HepG2 (cell line): Measurements from ENCODE around the gene RASSF7. TPM values are rescaled to one million over a fixed set of nuclear protein-coding genes. Genes with fewer than 3 reads are reported as not detected.
A peak's percentile ranks its signal among the peaks of the same experiment; 100 is the strongest.

Experiments used
- BORCS8-MEF2B ChIP-seq: sonication (generic); formaldehyde crosslinking; IDR thresholded peaks from 2 replicates; pipeline ENCODE4 v1.8.0; 2022; ENCODE audit warnings: mild to moderate bottlenecking, missing genetic modification reagents
- DNMT3B ChIP-seq: conservative IDR thresholded peaks from 2 replicates; pipeline ENCODE4 v1.6.1; 2016; ENCODE audit warnings: missing biosample characterization, control low read depth
- FOSL2 ChIP-seq: sonication (generic); formaldehyde crosslinking; IDR thresholded peaks from 2 replicates; pipeline ENCODE4 v1.4.0; 2020; ENCODE audit warnings: missing genetic modification reagents
- GLMP ChIP-seq: sonication (generic); formaldehyde crosslinking; IDR thresholded peaks from 2 replicates; pipeline ENCODE4 v1.9.0; 2021; ENCODE audit warnings: missing genetic modification reagents, mild to moderate bottlenecking, borderline replicate concordance
- JUN ChIP-seq: sonication (generic); formaldehyde crosslinking; IDR thresholded peaks from 2 replicates; pipeline ENCODE4 v1.4.0; 2020; ENCODE audit warnings: mild to moderate bottlenecking, missing genetic modification reagents
- NAIF1 ChIP-seq: sonication (generic); formaldehyde crosslinking; IDR thresholded peaks from 2 replicates; pipeline ENCODE4 v1.5.0; 2020; ENCODE audit warnings: mild to moderate bottlenecking, missing genetic modification reagents, borderline replicate concordance
- NFYC ChIP-seq: IDR thresholded peaks from 2 replicates; pipeline ENCODE4 v1.6.1; 2016; ENCODE audit warnings: missing genetic modification reagents, missing compliant biosample characterization
- NR1H2 ChIP-seq: sonication (generic); formaldehyde crosslinking; IDR thresholded peaks from 2 replicates; pipeline ENCODE4 v1.8.1; 2022; ENCODE audit warnings: low read depth, missing genetic modification reagents, borderline replicate concordance
- PITX1 ChIP-seq: sonication (generic); formaldehyde crosslinking; IDR thresholded peaks from 2 replicates; pipeline ENCODE4 v1.5.1; 2020; ENCODE audit warnings: mild to moderate bottlenecking, missing genetic modification reagents
- POLR2G ChIP-seq: fragments of 200-400 bp; formaldehyde crosslinking; IDR thresholded peaks from 2 replicates; pipeline ENCODE4 v1.6.1; 2018; ENCODE audit warnings: mild to moderate bottlenecking, low read depth, low read length, moderate library complexity
- RFX3 ChIP-seq: IDR thresholded peaks from 2 replicates; pipeline ENCODE4 v1.6.1; 2016; ENCODE audit warnings: missing biosample characterization, missing genetic modification reagents
- SOX13 ChIP-seq, 3 experiments: fragments of 450-650 bp in 1 of 3; sonication (generic) in 1 of 3; formaldehyde crosslinking in 1 of 3; IDR thresholded peaks in 2 of 3; conservative IDR thresholded peaks in 1 of 3; 2 replicates each; pipeline versions ENCODE4 v1.5.0 to v1.6.1; 2016 to 2020; ENCODE audit warnings: antibody characterized with exemption in 1 of 3, mild to moderate bottlenecking in 1 of 3, missing compliant biosample characterization in 1 of 3, missing genetic modification reagents in 1 of 3, moderate library complexity in 1 of 3
- ZFP36L2 ChIP-seq: sonication (generic); formaldehyde crosslinking; IDR thresholded peaks from 2 replicates; pipeline ENCODE4 v1.4.0; 2020; ENCODE audit warnings: missing genetic modification reagents
- ZFP41 ChIP-seq: sonication (generic); formaldehyde crosslinking; IDR thresholded peaks from 2 replicates; pipeline ENCODE4 v1.4.0; 2020; ENCODE audit warnings: mild to moderate bottlenecking, missing genetic modification reagents, borderline replicate concordance
- ZNF17 ChIP-seq: sonication (generic); formaldehyde crosslinking; IDR thresholded peaks from 2 replicates; pipeline ENCODE4 v1.5.0; 2020; ENCODE audit warnings: mild to moderate bottlenecking, missing genetic modification reagents
- ZNF180 ChIP-seq: sonication (generic); formaldehyde crosslinking; IDR thresholded peaks from 2 replicates; pipeline ENCODE4 v1.4.0; 2020; ENCODE audit warnings: low read depth, missing genetic modification reagents, borderline replicate concordance
- ZNF207 ChIP-seq: fragments of 450-650 bp; IDR thresholded peaks from 2 replicates; pipeline ENCODE4 v1.6.1; 2016; ENCODE audit warnings: antibody characterized with exemption, borderline replicate concordance
- ZNF660 ChIP-seq: sonication (generic); formaldehyde crosslinking; IDR thresholded peaks from 2 replicates; pipeline ENCODE4 v1.5.1; 2020; ENCODE audit warnings: mild to moderate bottlenecking, low read depth, missing genetic modification reagents, borderline replicate concordance
- polyA plus RNA-seq, 8 experiments: library from polyadenylated mRNA; depleted of rRNA in 3 of 8; stranded (reverse) in 7 of 8; unstranded in 1 of 8; fragments of >200 nt; fragmentation: Illumina TruSeq in 4 of 8; extraction: Trizol in 4 of 8; gene quantifications; 2 replicates each; pipeline versions ENCODE4 v1.2.1 to v1.2.3, GENCODE V29; 2011 to 2016; ENCODE audit warnings: low read depth in 4 of 8, missing spikeins in 1 of 8, mixed read lengths in 1 of 8; ENCODE audit not compliant: insufficient read depth in 1 of 8
- total RNA-seq, 5 experiments: library from RNA; depleted of rRNA; stranded (reverse); fragments of >200 nt; fragmentation: Illumina TruSeq; extraction: Trizol; gene quantifications; 2 replicates each; pipeline ENCODE4 v1.2.3, GENCODE V29; 2016; ENCODE audit warnings: low read depth in 1 of 5
- TF ChIP-seq, protein P1 (sequence below): sonication (generic); formaldehyde crosslinking; IDR thresholded peaks from 2 replicates; pipeline ENCODE4 v1.5.0; 2020; ENCODE audit warnings: mild to moderate bottlenecking, missing genetic modification reagents, moderate library complexity
- TF ChIP-seq, protein P2 (sequence below): sonication (generic); formaldehyde crosslinking; IDR thresholded peaks from 2 replicates; pipeline ENCODE4 v1.5.0; 2020; ENCODE audit warnings: missing genetic modification reagents, mild to moderate bottlenecking, borderline replicate concordance
- TF ChIP-seq, protein P3 (sequence below): sonication (generic); formaldehyde crosslinking; IDR thresholded peaks from 2 replicates; pipeline ENCODE4 v1.4.0; 2020; ENCODE audit warnings: missing genetic modification reagents

Gene RASSF7
- total and polyA plus RNA-seq, 2 of the 13 experiments (the other 11 are each of a cell fraction or from before 2014, with no cell fraction given) = 20.2 to 28.6 TPM

GRCh38 chr11:579830-580601 lies 19.2 kb downstream of the RASSF7 start (continued):
- TF ChIP-seq, protein P1, sequence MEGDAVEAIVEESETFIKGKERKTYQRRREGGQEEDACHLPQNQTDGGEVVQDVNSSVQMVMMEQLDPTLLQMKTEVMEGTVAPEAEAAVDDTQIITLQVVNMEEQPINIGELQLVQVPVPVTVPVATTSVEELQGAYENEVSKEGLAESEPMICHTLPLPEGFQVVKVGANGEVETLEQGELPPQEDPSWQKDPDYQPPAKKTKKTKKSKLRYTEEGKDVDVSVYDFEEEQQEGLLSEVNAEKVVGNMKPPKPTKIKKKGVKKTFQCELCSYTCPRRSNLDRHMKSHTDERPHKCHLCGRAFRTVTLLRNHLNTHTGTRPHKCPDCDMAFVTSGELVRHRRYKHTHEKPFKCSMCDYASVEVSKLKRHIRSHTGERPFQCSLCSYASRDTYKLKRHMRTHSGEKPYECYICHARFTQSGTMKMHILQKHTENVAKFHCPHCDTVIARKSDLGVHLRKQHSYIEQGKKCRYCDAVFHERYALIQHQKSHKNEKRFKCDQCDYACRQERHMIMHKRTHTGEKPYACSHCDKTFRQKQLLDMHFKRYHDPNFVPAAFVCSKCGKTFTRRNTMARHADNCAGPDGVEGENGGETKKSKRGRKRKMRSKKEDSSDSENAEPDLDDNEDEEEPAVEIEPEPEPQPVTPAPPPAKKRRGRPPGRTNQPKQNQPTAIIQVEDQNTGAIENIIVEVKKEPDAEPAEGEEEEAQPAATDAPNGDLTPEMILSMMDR (CRISPR knock-in tag) = no peak
- TF ChIP-seq SOX13 (IDR thresholded peaks at IDR 0.05) = no peak
- peak in 1 of 2 experiments; percentile 48; a peak in 2 of 4 replicates for TF ChIP-seq SOX13 (CRISPR knock-in tag; conservative IDR thresholded peaks at IDR 0.05 in 1 of 2, IDR thresholded peaks at IDR 0.05 in 1 of 2)
- TF ChIP-seq DNMT3B (CRISPR knock-in tag) = no peak
- no peak for TF ChIP-seq ZFP41 (CRISPR knock-in tag)
- TF ChIP-seq NR1H2 = no peak
- no peak for TF ChIP-seq ZNF17
- no peak for TF ChIP-seq GLMP (CRISPR knock-in tag)
- TF ChIP-seq ZNF207 = no peak
- no peak for TF ChIP-seq ZNF660 (CRISPR knock-in tag)
- no peak for TF ChIP-seq ZNF180 (CRISPR knock-in tag)
- TF ChIP-seq PITX1 = 0 out of 2 replicates have a peak, but pooled peaks have one; percentile 60
- TF ChIP-seq, protein P2, sequence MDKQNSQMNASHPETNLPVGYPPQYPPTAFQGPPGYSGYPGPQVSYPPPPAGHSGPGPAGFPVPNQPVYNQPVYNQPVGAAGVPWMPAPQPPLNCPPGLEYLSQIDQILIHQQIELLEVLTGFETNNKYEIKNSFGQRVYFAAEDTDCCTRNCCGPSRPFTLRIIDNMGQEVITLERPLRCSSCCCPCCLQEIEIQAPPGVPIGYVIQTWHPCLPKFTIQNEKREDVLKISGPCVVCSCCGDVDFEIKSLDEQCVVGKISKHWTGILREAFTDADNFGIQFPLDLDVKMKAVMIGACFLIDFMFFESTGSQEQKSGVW (CRISPR knock-in tag) = no peak
- peak; percentile 64 for TF ChIP-seq FOSL2 (CRISPR knock-in tag)
- TF ChIP-seq ZFP36L2 = no peak
- no peak for TF ChIP-seq JUN (CRISPR knock-in tag)
- TF ChIP-seq, protein P3, sequence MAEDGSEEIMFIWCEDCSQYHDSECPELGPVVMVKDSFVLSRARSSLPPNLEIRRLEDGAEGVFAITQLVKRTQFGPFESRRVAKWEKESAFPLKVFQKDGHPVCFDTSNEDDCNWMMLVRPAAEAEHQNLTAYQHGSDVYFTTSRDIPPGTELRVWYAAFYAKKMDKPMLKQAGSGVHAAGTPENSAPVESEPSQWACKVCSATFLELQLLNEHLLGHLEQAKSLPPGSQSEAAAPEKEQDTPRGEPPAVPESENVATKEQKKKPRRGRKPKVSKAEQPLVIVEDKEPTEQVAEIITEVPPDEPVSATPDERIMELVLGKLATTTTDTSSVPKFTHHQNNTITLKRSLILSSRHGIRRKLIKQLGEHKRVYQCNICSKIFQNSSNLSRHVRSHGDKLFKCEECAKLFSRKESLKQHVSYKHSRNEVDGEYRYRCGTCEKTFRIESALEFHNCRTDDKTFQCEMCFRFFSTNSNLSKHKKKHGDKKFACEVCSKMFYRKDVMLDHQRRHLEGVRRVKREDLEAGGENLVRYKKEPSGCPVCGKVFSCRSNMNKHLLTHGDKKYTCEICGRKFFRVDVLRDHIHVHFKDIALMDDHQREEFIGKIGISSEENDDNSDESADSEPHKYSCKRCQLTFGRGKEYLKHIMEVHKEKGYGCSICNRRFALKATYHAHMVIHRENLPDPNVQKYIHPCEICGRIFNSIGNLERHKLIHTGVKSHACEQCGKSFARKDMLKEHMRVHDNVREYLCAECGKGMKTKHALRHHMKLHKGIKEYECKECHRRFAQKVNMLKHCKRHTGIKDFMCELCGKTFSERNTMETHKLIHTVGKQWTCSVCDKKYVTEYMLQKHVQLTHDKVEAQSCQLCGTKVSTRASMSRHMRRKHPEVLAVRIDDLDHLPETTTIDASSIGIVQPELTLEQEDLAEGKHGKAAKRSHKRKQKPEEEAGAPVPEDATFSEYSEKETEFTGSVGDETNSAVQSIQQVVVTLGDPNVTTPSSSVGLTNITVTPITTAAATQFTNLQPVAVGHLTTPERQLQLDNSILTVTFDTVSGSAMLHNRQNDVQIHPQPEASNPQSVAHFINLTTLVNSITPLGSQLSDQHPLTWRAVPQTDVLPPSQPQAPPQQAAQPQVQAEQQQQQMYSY (CRISPR knock-in tag) = no peak
- TF ChIP-seq NAIF1 (CRISPR knock-in tag) = no peak
- TF ChIP-seq RFX3 (CRISPR knock-in tag) = peak; percentile 59; the same call in 1 of the 2 replicates
- TF ChIP-seq NFYC (CRISPR knock-in tag) = no peak
- no peak for TF ChIP-seq BORCS8-MEF2B (CRISPR knock-in tag)
- TF ChIP-seq POLR2G = no peak
